ENCODE results near the gene AFF3. TPM values are rescaled to one million over a fixed set of nuclear protein-coding genes. Genes with fewer than 3 reads are reported as not detected.

The AFF3 gene
- total and polyA plus RNA-seq, 4 donors, result 0.48 to 5.3 (median 2.3) TPM

GRCh38 chr2:99657691-99658258 lies 484.6 kb downstream of the AFF3 start:
- TF ChIP-seq MAX (IDR thresholded peaks at IDR 0.05), result no peak
- TF ChIP-seq JUND (IDR thresholded peaks at IDR 0.05), result no peak
- no peak for TF ChIP-seq NR2F2 (IDR thresholded peaks at IDR 0.05)
- no peak for TF ChIP-seq EGR1 (IDR thresholded peaks at IDR 0.05; ENCODE audit: low read depth in 2 of 2)
- no peak for TF ChIP-seq RXRA (IDR thresholded peaks at IDR 0.05)
- no peak for TF ChIP-seq SP1 (IDR thresholded peaks at IDR 0.05)
- no peak for TF ChIP-seq CTCF (IDR thresholded peaks at IDR 0.05; ENCODE audit: low read depth, low read length, missing input control)
- TF ChIP-seq REST (IDR thresholded peaks at IDR 0.05), result no peak
- TF ChIP-seq YY1 (IDR thresholded peaks at IDR 0.05), result no peak
- TF ChIP-seq HNF4G (IDR thresholded peaks at IDR 0.05), result no peak
- no peak for TF ChIP-seq HNF4A (conservative IDR thresholded peaks at IDR 0.05)
- Histone ChIP-seq H3K4me3 (ENCODE audit: low read depth in 1 of 3, low read length in 3 of 3) (no peak overlapping the region), H3K9ac (ENCODE audit: low read depth in 1 of 2, low read length in 2 of 2) (no peak overlapping the region), H3K27ac (ENCODE audit: low read depth in 1 of 2, low read length in 2 of 2) (no peak overlapping the region), H3K27me3 (ENCODE audit: control insufficient read depth in 4 of 4, insufficient read depth in 4 of 4, low read length in 3 of 4) (no peaks in the 10 kb centered on the region), H3K9me3 (ENCODE audit: control insufficient read depth in 4 of 4, low read length in 3 of 4) (no peaks in the 10 kb centered on the region), H3K36me3 (ENCODE audit: control insufficient read depth in 4 of 4, insufficient read depth in 3 of 4, low read depth in 1 of 4, low read length in 3 of 4) (no peaks in the 10 kb centered on the region), H3K4me1 (ENCODE audit: control insufficient read depth in 4 of 4, insufficient read depth in 4 of 4, low read length in 3 of 4) (no peaks in the 10 kb centered on the region)
- DNase-seq (ENCODE audit: low spot score), result no peak
- 82% methylated on average over 7 of the region's 7 CpGs for WGBS

- TF ChIP-seq JUND (IDR thresholded peaks at IDR 0.05), result no peak
- no peak for TF ChIP-seq RAD21 (IDR thresholded peaks at IDR 0.05)
- no peak for TF ChIP-seq HNF4A (conservative IDR thresholded peaks at IDR 0.05)
- TF ChIP-seq HNF4G (IDR thresholded peaks at IDR 0.05), result no peak
- TF ChIP-seq MAX (IDR thresholded peaks at IDR 0.05), result no peak
- no peak for TF ChIP-seq SP1 (IDR thresholded peaks at IDR 0.05)
- no peak for TF ChIP-seq NR2F2 (IDR thresholded peaks at IDR 0.05)
- Histone ChIP-seq H3K9ac (ENCODE audit: low read depth in 1 of 2, low read length in 2 of 2) (no peak overlapping the region), H3K27ac (ENCODE audit: low read depth in 1 of 2, low read length in 2 of 2) (no peak overlapping the region), H3K36me3 (ENCODE audit: control insufficient read depth in 4 of 4, insufficient read depth in 3 of 4, low read depth in 1 of 4, low read length in 3 of 4) (no peaks in the 10 kb centered on the region), H3K27me3 (ENCODE audit: control insufficient read depth in 4 of 4, insufficient read depth in 4 of 4, low read length in 3 of 4) (no peaks in the 10 kb centered on the region), H3K9me3 (ENCODE audit: control insufficient read depth in 4 of 4, low read length in 3 of 4) (no peaks in the 10 kb centered on the region), H3K4me1 (ENCODE audit: control insufficient read depth in 4 of 4, insufficient read depth in 4 of 4, low read length in 3 of 4) (no peaks in the 10 kb centered on the region), H3K4me3 (ENCODE audit: low read depth in 1 of 3, low read length in 3 of 3) (no peak overlapping the region)
- no peak for DNase-seq (ENCODE audit: low spot score)
- WGBS, result 76% methylated on average over 5 of the region's 5 CpGs
Observed at GRCh38 chr2:99656994-99657393, 485.4 kb downstream of the AFF3 start.

- 94% methylated on average over 9 of the region's 9 CpGs for WGBS
- Histone ChIP-seq H3K4me1 (ENCODE audit: control insufficient read depth in 4 of 4, insufficient read depth in 4 of 4, low read length in 3 of 4) (no peaks in the 10 kb centered on the region), H3K27me3 (ENCODE audit: control insufficient read depth in 4 of 4, insufficient read depth in 4 of 4, low read length in 3 of 4) (no peaks in the 10 kb centered on the region), H3K27ac (ENCODE audit: low read depth in 1 of 2, low read length in 2 of 2) (no peak overlapping the region), H3K9ac (ENCODE audit: low read depth in 1 of 2, low read length in 2 of 2) (no peak overlapping the region), H3K9me3 (ENCODE audit: control insufficient read depth in 4 of 4, low read length in 3 of 4) (no peaks in the 10 kb centered on the region), H3K4me3 (ENCODE audit: low read depth in 1 of 3, low read length in 3 of 3) (no peak overlapping the region), H3K36me3 (ENCODE audit: control insufficient read depth in 4 of 4, insufficient read depth in 3 of 4, low read depth in 1 of 4, low read length in 3 of 4) (no peaks in the 10 kb centered on the region)
- TF ChIP-seq HNF4G (IDR thresholded peaks at IDR 0.05), result no peak
- TF ChIP-seq ZBTB33 (IDR thresholded peaks at IDR 0.05), result no peak
- TF ChIP-seq MAX (IDR thresholded peaks at IDR 0.05), result no peak
- TF ChIP-seq JUND (IDR thresholded peaks at IDR 0.05), result no peak
- TF ChIP-seq FOXA2 (IDR thresholded peaks at IDR 0.05), result no peak
- TF ChIP-seq HNF4A (conservative IDR thresholded peaks at IDR 0.05), result no peak
- DNase-seq (ENCODE audit: low spot score), result no peak
Observed at GRCh38 chr2:99653433-99653832, 489.0 kb downstream of the AFF3 start.

All from liver (tissue), 9 donors.